ENCODE results near the gene AAGAB.
"Not testable (repeated sequence)": the region's sequence is repeated elsewhere in the genome, so short reads cannot be mapped to it uniquely, and the experiment has no call there.

Gene AAGAB

DNA sequence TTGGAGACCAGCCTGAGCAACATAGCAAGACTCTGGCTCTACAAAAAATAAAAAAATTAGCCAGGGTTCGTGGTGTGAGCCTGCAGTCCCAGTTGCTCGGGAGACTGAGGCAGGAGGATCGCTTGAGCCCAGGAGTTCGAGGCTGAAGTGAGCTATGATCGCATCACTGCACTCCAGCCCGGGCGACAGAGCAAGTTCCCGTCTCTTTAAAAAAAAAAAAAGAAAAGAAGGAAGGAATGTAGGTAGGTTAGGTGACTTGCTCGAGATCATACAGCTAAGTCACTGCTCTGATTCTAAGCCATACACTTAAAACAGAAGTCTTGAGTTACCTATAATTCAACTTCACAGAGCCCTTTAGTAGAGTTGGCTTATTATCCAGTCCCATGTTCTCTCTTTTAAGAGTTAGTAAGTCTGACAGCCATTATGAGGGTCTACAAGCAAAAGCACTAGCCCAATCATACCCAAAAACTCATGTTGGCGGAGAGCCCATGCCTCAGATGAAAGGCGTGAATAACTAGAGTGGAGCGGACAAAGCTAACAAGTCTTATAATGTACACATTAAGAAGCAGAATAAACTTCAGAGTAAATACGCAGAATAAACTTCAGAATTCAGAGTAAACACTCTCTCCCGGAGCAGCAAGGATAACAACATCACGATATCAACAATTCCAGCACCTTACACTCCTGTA is 768 bp downstream of the AAGAB start:
- H3K4me1 ChIP-seq (ENCODE audit: control insufficient read depth in 5 of 5, insufficient read depth in 5 of 5, low read length in 5 of 5) = peaks cover 0 to 25% (median 17%) of the 10 kb centered on the region in 5 donors
- H3K9ac ChIP-seq (ENCODE audit: low read length in 5 of 5) = peak overlapping the region; percentile 88 to 99 (median 92)

DNA sequence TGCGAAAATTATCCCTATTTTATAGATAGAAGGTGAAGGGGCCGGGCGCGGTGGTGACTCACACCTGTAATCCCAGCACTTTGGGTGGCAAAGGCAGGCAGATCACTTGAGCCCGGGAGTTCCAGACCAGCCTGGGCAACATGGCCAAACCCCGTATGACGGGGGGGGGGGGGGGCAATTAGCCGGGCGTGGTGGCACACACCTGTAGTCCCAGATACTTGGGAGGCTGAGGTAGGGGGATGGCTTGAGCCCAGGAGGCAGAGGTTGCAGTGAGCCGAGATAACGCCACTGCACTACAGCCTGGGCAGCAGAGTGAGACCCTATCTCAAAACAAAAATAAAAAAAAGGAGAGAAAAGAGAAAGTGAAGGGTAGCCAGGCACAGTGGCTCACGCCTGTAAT is 1.4 kb downstream of the AAGAB start:
- peaks cover 0 to 25% (median 17%) of the 10 kb centered on the region in 5 donors for H3K4me1 ChIP-seq (ENCODE audit: control insufficient read depth in 5 of 5, insufficient read depth in 5 of 5, low read length in 5 of 5)
- H3K9me3 ChIP-seq (ENCODE audit: control insufficient read depth in 5 of 5, low read length in 5 of 5) = no peaks in the 10 kb centered on the region
- H3K9ac ChIP-seq (ENCODE audit: low read length in 5 of 5) = peak overlapping the region in 1 of 5 donors; percentile 92
- H3K4me3 ChIP-seq (ENCODE audit: low read depth in 1 of 5, low read length in 5 of 5) = peak overlapping the region in 4 of 5 donors; percentile 86 to 96 (median 93)
- no peak overlapping the region for H3K27ac ChIP-seq (ENCODE audit: low read depth, low read length)
- no peaks in the 10 kb centered on the region for H3K36me3 ChIP-seq (ENCODE audit: control insufficient read depth in 5 of 5, insufficient read depth in 5 of 5, low read length in 5 of 5)
- H3K27me3 ChIP-seq (ENCODE audit: control insufficient read depth in 5 of 5, insufficient read depth in 4 of 5, low read length in 5 of 5) = no peaks in the 10 kb centered on the region

More for the DNA sequence above, 768 bp downstream of the AAGAB start:
- peak overlapping the region; percentile 86 for H3K27ac ChIP-seq (ENCODE audit: low read depth, low read length)
- H3K4me3 ChIP-seq (ENCODE audit: low read depth in 1 of 5, low read length in 5 of 5) = peak overlapping the region; percentile 83 to 96 (median 92)
- H3K9me3 ChIP-seq (ENCODE audit: control insufficient read depth in 5 of 5, low read length in 5 of 5) = no peaks in the 10 kb centered on the region
- H3K27me3 ChIP-seq (ENCODE audit: control insufficient read depth in 5 of 5, insufficient read depth in 4 of 5, low read length in 5 of 5) = no peaks in the 10 kb centered on the region
- no peaks in the 10 kb centered on the region for H3K36me3 ChIP-seq (ENCODE audit: control insufficient read depth in 5 of 5, insufficient read depth in 5 of 5, low read length in 5 of 5)

DNA sequence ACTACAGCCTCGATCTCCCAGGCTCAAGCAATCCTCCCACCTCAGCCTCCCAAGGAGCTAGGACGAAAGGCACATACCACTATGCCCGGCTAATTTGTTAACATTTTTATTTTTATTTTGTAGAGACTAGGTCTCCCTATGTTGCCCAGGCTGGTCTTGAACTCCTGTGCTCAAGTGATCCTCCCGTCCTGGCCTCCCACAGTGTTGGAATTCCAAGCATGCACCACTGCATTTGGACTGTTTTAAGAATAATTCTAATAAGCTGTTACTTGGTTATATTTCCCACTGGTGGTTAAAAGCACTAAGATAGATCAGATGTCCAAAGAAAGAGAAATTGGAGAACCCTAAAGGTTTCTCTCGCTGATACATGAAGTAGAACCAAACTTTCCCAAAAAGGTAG is 3.1 kb downstream of the AAGAB start:
- Histone ChIP-seq H3K27ac (ENCODE audit: low read depth, low read length) (no peak overlapping the region), H3K36me3 (ENCODE audit: control insufficient read depth in 5 of 5, insufficient read depth in 5 of 5, low read length in 5 of 5) (no peaks in the 10 kb centered on the region), H3K9ac (ENCODE audit: low read length in 5 of 5) (no peak overlapping the region), H3K4me1 (ENCODE audit: control insufficient read depth in 5 of 5, insufficient read depth in 5 of 5, low read length in 5 of 5) (peaks cover 0 to 25% (median 17%) of the 10 kb centered on the region in 5 donors), H3K4me3 (ENCODE audit: low read depth in 1 of 5, low read length in 5 of 5) (no peak overlapping the region), H3K27me3 (ENCODE audit: control insufficient read depth in 5 of 5, insufficient read depth in 4 of 5, low read length in 5 of 5) (no peaks in the 10 kb centered on the region), H3K9me3 (ENCODE audit: control insufficient read depth in 5 of 5, low read length in 5 of 5) (no peaks in the 10 kb centered on the region)

DNA sequence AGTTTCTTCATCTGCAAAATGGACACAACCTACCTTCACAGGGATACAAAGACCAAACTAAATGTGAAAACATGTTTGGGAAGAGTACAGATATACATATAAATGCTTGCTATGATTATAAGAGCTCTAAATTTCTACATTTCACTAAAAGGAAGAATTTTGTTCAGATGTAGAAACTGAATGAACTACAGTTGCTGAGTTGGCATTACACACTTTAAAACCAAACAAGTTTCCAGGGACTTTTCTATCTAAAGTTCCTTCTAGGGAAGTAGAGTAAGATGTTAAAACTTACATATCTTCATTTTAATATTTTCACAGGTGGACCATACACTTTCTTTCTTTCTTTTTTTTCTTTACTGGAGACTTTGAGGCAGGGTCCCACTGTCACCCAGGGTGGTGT is 4.6 kb downstream of the AAGAB start:
- H3K9ac ChIP-seq (ENCODE audit: low read length in 5 of 5) = no peak overlapping the region
- H3K27ac ChIP-seq (ENCODE audit: low read depth, low read length) = no peak overlapping the region
- H3K4me3 ChIP-seq (ENCODE audit: low read depth in 1 of 5, low read length in 5 of 5) = no peak overlapping the region
- no peaks in the 10 kb centered on the region for H3K27me3 ChIP-seq (ENCODE audit: control insufficient read depth in 5 of 5, insufficient read depth in 4 of 5, low read length in 5 of 5)
- H3K36me3 ChIP-seq (ENCODE audit: control insufficient read depth in 5 of 5, insufficient read depth in 5 of 5, low read length in 5 of 5) = no peaks in the 10 kb centered on the region
- no peaks in the 10 kb centered on the region for H3K9me3 ChIP-seq (ENCODE audit: control insufficient read depth in 5 of 5, low read length in 5 of 5)
- peaks cover 0 to 20% (median 11%) of the 10 kb centered on the region in 5 donors for H3K4me1 ChIP-seq (ENCODE audit: control insufficient read depth in 5 of 5, insufficient read depth in 5 of 5, low read length in 5 of 5)

DNA sequence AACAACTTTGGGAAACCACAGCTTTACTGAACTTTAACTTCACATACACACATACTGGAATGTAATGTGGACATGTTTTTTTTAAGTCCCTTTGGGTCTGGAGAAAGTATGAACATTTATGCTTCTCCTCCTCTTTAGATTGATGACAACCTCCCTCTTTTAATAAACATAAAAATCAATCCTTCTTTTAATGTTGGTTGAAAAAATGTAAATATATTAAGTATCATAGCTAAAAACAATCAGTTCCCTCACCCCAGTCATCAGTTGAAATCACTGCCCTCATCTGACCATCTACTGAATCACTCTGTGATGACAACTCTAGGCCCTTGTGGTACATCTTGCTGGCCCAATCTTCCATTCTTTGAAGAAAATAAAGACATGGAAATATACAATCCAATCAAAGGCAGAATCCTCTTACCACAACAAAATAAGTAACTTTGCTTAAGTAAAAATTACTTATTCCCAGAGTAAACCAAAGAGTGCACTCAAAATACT is 6.4 kb downstream of the AAGAB start:
- Histone ChIP-seq H3K4me1 (ENCODE audit: control insufficient read depth in 5 of 5, insufficient read depth in 5 of 5, low read length in 5 of 5) (peaks cover 0 to 11% (median 3%) of the 10 kb centered on the region in 5 donors), H3K27me3 (ENCODE audit: control insufficient read depth in 5 of 5, insufficient read depth in 4 of 5, low read length in 5 of 5) (no peaks in the 10 kb centered on the region), H3K27ac (ENCODE audit: low read depth, low read length) (no peak overlapping the region), H3K9ac (ENCODE audit: low read length in 5 of 5) (no peak overlapping the region), H3K4me3 (ENCODE audit: low read depth in 1 of 5, low read length in 5 of 5) (no peak overlapping the region), H3K9me3 (ENCODE audit: control insufficient read depth in 5 of 5, low read length in 5 of 5) (no peaks in the 10 kb centered on the region), H3K36me3 (ENCODE audit: control insufficient read depth in 5 of 5, insufficient read depth in 5 of 5, low read length in 5 of 5) (no peaks in the 10 kb centered on the region)

DNA sequence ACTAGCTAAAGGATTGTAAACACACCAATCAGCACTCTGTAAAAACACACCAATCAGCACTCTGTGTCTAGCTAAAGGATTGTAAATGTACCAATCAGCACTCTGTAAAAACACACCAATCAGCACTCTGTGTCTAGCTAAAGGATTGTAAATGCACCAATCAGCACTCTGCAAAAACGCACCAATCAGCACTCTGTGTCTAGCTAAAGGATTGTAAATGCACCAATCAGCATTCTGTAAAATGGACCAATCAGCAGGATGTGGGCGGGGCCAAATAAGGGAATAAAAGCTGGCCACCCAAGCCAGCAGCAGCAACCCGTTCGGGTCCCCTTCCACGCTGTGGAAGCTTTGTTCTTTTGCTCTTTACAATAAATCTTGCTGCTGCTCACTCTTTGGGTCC is 7.9 kb downstream of the AAGAB start:
- H3K27me3 ChIP-seq (ENCODE audit: control insufficient read depth in 5 of 5, insufficient read depth in 4 of 5, low read length in 5 of 5); H3K9me3 ChIP-seq (ENCODE audit: control insufficient read depth in 5 of 5, low read length in 5 of 5); H3K27ac ChIP-seq (ENCODE audit: low read depth, low read length); H3K36me3 ChIP-seq (ENCODE audit: control insufficient read depth in 5 of 5, insufficient read depth in 5 of 5, low read length in 5 of 5); H3K9ac ChIP-seq (ENCODE audit: low read length in 5 of 5); H3K4me3 ChIP-seq (ENCODE audit: low read depth in 1 of 5, low read length in 5 of 5): not testable (repeated sequence)
- H3K4me1 ChIP-seq (ENCODE audit: control insufficient read depth in 5 of 5, insufficient read depth in 5 of 5, low read length in 5 of 5) = peaks cover 0 to 12% (median 4%) of the 10 kb centered on the region in 5 donors

DNA sequence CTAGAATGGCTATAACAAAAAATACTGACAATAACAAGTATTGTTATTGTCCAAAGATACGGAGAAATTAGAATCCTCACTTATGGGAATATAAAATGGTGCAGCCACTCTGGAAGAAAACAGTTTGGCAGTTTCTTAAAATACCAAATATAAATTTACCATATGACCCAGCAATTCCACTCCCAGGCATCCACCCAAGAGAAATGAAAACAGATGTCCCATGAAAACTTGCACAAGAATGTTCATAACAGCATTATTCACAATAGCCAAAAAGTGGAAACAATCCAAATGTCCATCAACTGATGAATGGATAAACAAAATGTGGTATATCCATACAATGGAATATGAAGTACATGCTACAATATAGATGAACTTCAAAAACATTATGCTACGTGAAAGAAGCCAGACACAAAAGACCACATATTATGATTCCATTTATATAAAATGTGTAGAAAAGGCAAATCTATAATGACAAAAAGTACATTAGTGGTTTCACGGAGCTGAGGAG is 9.4 kb downstream of the AAGAB start:
- H3K9me3 ChIP-seq (ENCODE audit: control insufficient read depth in 5 of 5, low read length in 5 of 5) = no peaks in the 10 kb centered on the region
- H3K4me3 ChIP-seq (ENCODE audit: low read depth in 1 of 5, low read length in 5 of 5) = no peak overlapping the region
- H3K27ac ChIP-seq (ENCODE audit: low read depth, low read length) = no peak overlapping the region
- no peaks in the 10 kb centered on the region for H3K27me3 ChIP-seq (ENCODE audit: control insufficient read depth in 5 of 5, insufficient read depth in 4 of 5, low read length in 5 of 5)
- no peaks in the 10 kb centered on the region for H3K36me3 ChIP-seq (ENCODE audit: control insufficient read depth in 5 of 5, insufficient read depth in 5 of 5, low read length in 5 of 5)
- no peak overlapping the region for H3K9ac ChIP-seq (ENCODE audit: low read length in 5 of 5)
- peaks cover 0 to 15% (median 4%) of the 10 kb centered on the region in 5 donors for H3K4me1 ChIP-seq (ENCODE audit: control insufficient read depth in 5 of 5, insufficient read depth in 5 of 5, low read length in 5 of 5)

DNA sequence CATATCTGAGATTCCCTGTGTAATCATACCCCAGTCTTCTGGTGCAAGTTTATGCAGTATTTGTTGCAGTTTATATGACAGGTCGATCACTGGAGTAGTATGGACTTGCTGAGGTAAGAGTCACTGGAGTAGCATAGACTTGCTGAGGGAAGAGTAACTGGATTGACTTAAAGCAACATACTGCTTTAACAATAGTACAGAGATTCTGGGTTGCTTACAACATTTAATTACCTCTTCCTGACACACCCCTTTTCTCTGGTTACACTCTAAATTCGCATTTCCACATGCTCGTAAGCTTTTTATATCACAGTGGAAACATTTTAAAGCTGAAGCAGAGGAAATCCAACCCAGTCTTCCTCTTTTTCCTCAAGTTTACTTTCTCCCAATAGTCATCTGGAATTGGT is 11.8 kb downstream of the AAGAB start:
- Histone ChIP-seq H3K9ac (ENCODE audit: low read length in 5 of 5) (no peak overlapping the region), H3K9me3 (ENCODE audit: control insufficient read depth in 5 of 5, low read length in 5 of 5) (no peaks in the 10 kb centered on the region), H3K4me3 (ENCODE audit: low read depth in 1 of 5, low read length in 5 of 5) (no peak overlapping the region), H3K27ac (ENCODE audit: low read depth, low read length) (no peak overlapping the region), H3K36me3 (ENCODE audit: control insufficient read depth in 5 of 5, insufficient read depth in 5 of 5, low read length in 5 of 5) (no peaks in the 10 kb centered on the region), H3K27me3 (ENCODE audit: control insufficient read depth in 5 of 5, insufficient read depth in 4 of 5, low read length in 5 of 5) (no peaks in the 10 kb centered on the region), H3K4me1 (ENCODE audit: control insufficient read depth in 5 of 5, insufficient read depth in 5 of 5, low read length in 5 of 5) (peaks cover 0 to 15% (median 4%) of the 10 kb centered on the region in 5 donors)

DNA sequence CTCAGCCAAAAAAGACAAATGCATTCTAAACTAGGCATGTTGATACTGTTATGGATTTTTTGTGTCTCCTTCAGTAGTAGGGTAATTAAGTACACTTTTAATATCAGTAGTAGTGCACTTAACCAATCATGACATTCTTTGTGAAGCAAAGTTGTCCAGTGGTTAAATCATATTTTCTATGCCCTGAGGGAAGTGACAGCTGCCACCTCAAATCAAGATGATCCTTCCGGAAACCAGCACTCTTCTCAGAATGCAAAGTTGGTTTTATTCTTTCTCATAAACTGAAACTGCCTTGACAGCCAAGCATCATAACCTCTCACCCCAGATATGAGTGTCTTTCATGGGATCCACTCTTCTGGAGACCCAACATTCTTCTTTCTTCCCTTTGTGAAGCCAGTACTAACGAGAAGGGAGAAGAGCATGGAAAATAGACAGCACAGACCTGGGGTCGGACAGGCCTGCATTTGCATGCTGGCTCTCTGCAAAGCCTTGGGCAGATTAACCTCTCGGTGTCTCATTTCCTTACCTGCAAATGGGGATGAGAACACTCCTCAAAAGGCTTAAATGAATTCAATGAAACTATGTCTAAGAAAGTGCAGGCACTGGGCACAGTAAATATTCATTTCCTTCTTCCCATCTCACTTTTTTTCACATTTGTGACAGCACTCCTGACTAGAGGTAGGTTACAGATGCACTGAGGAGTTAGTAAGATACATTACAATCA is 13.2 kb downstream of the AAGAB start:
- Histone ChIP-seq H3K36me3 (ENCODE audit: control insufficient read depth in 5 of 5, insufficient read depth in 5 of 5, low read length in 5 of 5) (peaks cover 0 to 2% (median 0%) of the 10 kb centered on the region in 5 donors), H3K4me3 (ENCODE audit: low read depth in 1 of 5, low read length in 5 of 5) (no peak overlapping the region), H3K27ac (ENCODE audit: low read depth, low read length) (no peak overlapping the region), H3K4me1 (ENCODE audit: control insufficient read depth in 5 of 5, insufficient read depth in 5 of 5, low read length in 5 of 5) (peaks cover 0 to 15% (median 4%) of the 10 kb centered on the region in 5 donors), H3K9me3 (ENCODE audit: control insufficient read depth in 5 of 5, low read length in 5 of 5) (no peaks in the 10 kb centered on the region), H3K9ac (ENCODE audit: low read length in 5 of 5) (no peak overlapping the region), H3K27me3 (ENCODE audit: control insufficient read depth in 5 of 5, insufficient read depth in 4 of 5, low read length in 5 of 5) (no peaks in the 10 kb centered on the region)

Data from subcutaneous abdominal adipose tissue (tissue), 5 donors.